ENCODE results near the gene SDCCAG8. TPM values are rescaled to one million over a fixed set of nuclear protein-coding genes. Genes with fewer than 3 reads are reported as not detected.
A peak's percentile ranks its signal among the peaks of the same experiment; 100 is the strongest.

Gene SDCCAG8
- total RNA-seq, 2 donors from 2014 or later: 18.4 to 18.8 TPM

GRCh38 chr1:243416495-243416894, 160.7 kb downstream of the SDCCAG8 start:
- intact Hi-C loops (cut with DNase I): no loop called here
- Histone ChIP-seq H3K27me3 (no peaks in the 10 kb centered on the region), H3K4me1 (no peaks in the 10 kb centered on the region), H3K27ac (no peak overlapping the region), H3K9ac (ENCODE audit: low read depth in 2 of 2, low read length in 2 of 2) (no peak overlapping the region), H3K9me3 (no peaks in the 10 kb centered on the region), H3K4me3 (no peak overlapping the region), H3K36me3 (no peaks in the 10 kb centered on the region)
- DNase-seq: no peak
- TF ChIP-seq CTCF (IDR thresholded peaks at IDR 0.05): no peak

GRCh38 chr1:243420016-243420945, 164.4 kb downstream of the SDCCAG8 start:
- H3K4me3 ChIP-seq: no peak overlapping the region
- no peak overlapping the region for H3K27ac ChIP-seq
- no peaks in the 10 kb centered on the region for H3K36me3 ChIP-seq
- no peak overlapping the region for H3K9ac ChIP-seq (ENCODE audit: low read depth in 2 of 2, low read length in 2 of 2)
- no peaks in the 10 kb centered on the region for H3K4me1 ChIP-seq
- no peaks in the 10 kb centered on the region for H3K27me3 ChIP-seq
- intact Hi-C loops (cut with DNase I): no loop called here
- H3K9me3 ChIP-seq: no peaks in the 10 kb centered on the region
- no peak for DNase-seq
- no peak for TF ChIP-seq CTCF (IDR thresholded peaks at IDR 0.05)

GRCh38 chr1:243420946-243421685, 165.3 kb downstream of the SDCCAG8 start:
- H3K36me3 ChIP-seq: no peaks in the 10 kb centered on the region
- H3K4me1 ChIP-seq: no peaks in the 10 kb centered on the region
- no peaks in the 10 kb centered on the region for H3K27me3 ChIP-seq
- no peak overlapping the region for H3K27ac ChIP-seq
- no peak for TF ChIP-seq CTCF (IDR thresholded peaks at IDR 0.05)
- H3K9ac ChIP-seq (ENCODE audit: low read depth in 2 of 2, low read length in 2 of 2): no peak overlapping the region
- intact Hi-C loops (cut with DNase I): no loop called here
- DNase-seq: no peak
- no peaks in the 10 kb centered on the region for H3K9me3 ChIP-seq
- no peak overlapping the region for H3K4me3 ChIP-seq

GRCh38 chr1:243421784-243422183, 165.9 kb downstream of the SDCCAG8 start:
- Histone ChIP-seq H3K4me3 (no peak overlapping the region), H3K27me3 (no peaks in the 10 kb centered on the region), H3K9me3 (no peaks in the 10 kb centered on the region), H3K4me1 (no peaks in the 10 kb centered on the region), H3K36me3 (no peaks in the 10 kb centered on the region), H3K9ac (ENCODE audit: low read depth in 2 of 2, low read length in 2 of 2) (no peak overlapping the region), H3K27ac (no peak overlapping the region)
- intact Hi-C loops (cut with DNase I): no loop called here
- TF ChIP-seq CTCF (IDR thresholded peaks at IDR 0.05): no peak
- DNase-seq: peak; percentile 20

GRCh38 chr1:243422362-243422761, 166.5 kb downstream of the SDCCAG8 start:
- Histone ChIP-seq H3K27ac (no peak overlapping the region), H3K9me3 (no peaks in the 10 kb centered on the region), H3K4me3 (no peak overlapping the region), H3K27me3 (no peaks in the 10 kb centered on the region), H3K9ac (ENCODE audit: low read depth in 2 of 2, low read length in 2 of 2) (no peak overlapping the region), H3K4me1 (no peaks in the 10 kb centered on the region), H3K36me3 (no peaks in the 10 kb centered on the region)
- intact Hi-C loops (cut with DNase I): no loop called here
- no peak for TF ChIP-seq CTCF (IDR thresholded peaks at IDR 0.05)
- DNase-seq: no peak
